ENCODE measurements around the gene ZGPAT. TPM values are rescaled to one million over a fixed set of nuclear protein-coding genes. Genes with fewer than 3 reads are reported as not detected.
A peak's percentile ranks its signal among the peaks of the same experiment; 100 is the strongest.

Gene ZGPAT
- total and polyA plus RNA-seq, 2 of the 4 experiments (the other 2 are of a cell fraction): 13.4 to 20.2 TPM

GRCh38 chr20:63741354-63741675, 33.5 kb downstream of the ZGPAT start:
- no TSS peak for BruUV-seq (replicated peaks)
- WGBS, 2 experiments (ENCODE audit: extremely low coverage in 2 of 2, insufficient read length in 1 of 2): 0% methylated on average over 1 of the region's 6 CpGs; no CpG with 5 or more reads in 1 of the 2 experiments

More at GRCh38 chr20:63741354-63741675, 33.5 kb downstream of the ZGPAT start:
- Histone ChIP-seq H3K9me1 (ENCODE audit: insufficient read depth, low read length) (no peaks in the 10 kb centered on the region), H4K8ac (ENCODE audit: low read depth in 2 of 2, low read length in 2 of 2) (peak overlapping the region; percentile 48 to 57; a peak in 3 of 4 replicates), H2BK20ac (ENCODE audit: low read depth, low read length) (no peak overlapping the region), H3K27me3 (ENCODE audit: control insufficient read depth, insufficient read depth, low read length) (no peaks in the 10 kb centered on the region), H3K27ac (ENCODE audit: insufficient read depth, low read length) (peak overlapping the region; percentile 62), H4K5ac (ENCODE audit: low read depth, low read length) (no peak overlapping the region), H2AFZ (replicated peaks; ENCODE audit: low read length, poor library complexity) (peak overlapping the region; percentile 82), H4K20me1 (ENCODE audit: insufficient read depth, low read length) (peaks cover 19% of the 10 kb centered on the region), H3K23ac (ENCODE audit: low read depth, low read length) (peak overlapping the region; percentile 41; the same call in 1 of the 2 replicates), H3K14ac (replicated peaks; ENCODE audit: low read depth, low read length) (peak overlapping the region; percentile 49), H2BK120ac (ENCODE audit: low read depth, low read length) (peak overlapping the region; percentile 18; the same call in 1 of the 2 replicates), H3K9me3 (ENCODE audit: control insufficient read depth, insufficient read depth, low read length) (no peaks in the 10 kb centered on the region), H3K4ac (ENCODE audit: low read depth, low read length) (peak overlapping the region; percentile 62), H2BK15ac (ENCODE audit: low read depth, low read length) (no peak overlapping the region), H3K4me2 (ENCODE audit: low read depth, low read length) (peak overlapping the region; percentile 55), H2AK9ac (replicated peaks; ENCODE audit: low read depth, low read length, poor library complexity) (peak overlapping the region; percentile 83), H3K9ac (ENCODE audit: low read depth, low read length) (peak overlapping the region; percentile 52), H2BK5ac (ENCODE audit: low read depth, low read length, poor library complexity, severe bottlenecking) (peak overlapping the region; percentile 63), H3K4me1 (ENCODE audit: control insufficient read depth, insufficient read depth, low read length) (peaks cover 10% of the 10 kb centered on the region), H3K4me3 (ENCODE audit: insufficient read depth, low read depth, low read length) (peak overlapping the region; percentile 16), H3K79me1 (ENCODE audit: low read depth in 1 of 2, low read length in 2 of 2) (peaks cover 4 to 9% of the 10 kb centered on the region in 2 experiments; a peak in 2 of 4 replicates), H3K36me3 (ENCODE audit: control insufficient read depth, insufficient read depth, low read length) (peaks cover 32% of the 10 kb centered on the region; the same call in 1 of the 2 replicates), H2AK5ac (ENCODE audit: low read depth, low read length) (peak overlapping the region; percentile 50), H3K56ac (ENCODE audit: extremely low read depth, insufficient read depth, low read length) (no peak overlapping the region), H4K91ac (ENCODE audit: insufficient read depth, low read depth, low read length) (peak overlapping the region; percentile 73), H3K18ac (ENCODE audit: low read depth, low read length) (no peak overlapping the region; the same call in 1 of the 2 replicates)
- no peak for TF ChIP-seq SMC3 (IDR thresholded peaks at IDR 0.05; ENCODE audit: low read depth, low read length)
- TF ChIP-seq BHLHE40 (IDR thresholded peaks at IDR 0.05; ENCODE audit: low read depth, low read length): no peak
- TF ChIP-seq POLR2A (IDR thresholded peaks at IDR 0.05; ENCODE audit: low read depth, low read length): no peak
- TF ChIP-seq CEBPB (IDR thresholded peaks at IDR 0.05; ENCODE audit: low read depth, low read length): no peak
- no peak for TF ChIP-seq RFX5 (IDR thresholded peaks at IDR 0.05; ENCODE audit: low read depth, low read length)
- no peak for TF ChIP-seq RAD21 (IDR thresholded peaks at IDR 0.05; ENCODE audit: low read length)
- TF ChIP-seq ELK1 (IDR thresholded peaks at IDR 0.05; ENCODE audit: borderline replicate concordance, low read depth, low read length): no peak
- TF ChIP-seq NFE2L2 (IDR thresholded peaks at IDR 0.05; ENCODE audit: low read depth, low read length): no peak
- no peak for TF ChIP-seq CHD1 (IDR thresholded peaks at IDR 0.05; ENCODE audit: low read depth, low read length)
- no peak for TF ChIP-seq MXI1 (IDR thresholded peaks at IDR 0.05; ENCODE audit: borderline replicate concordance, low read depth, low read length)
- no peak for TF ChIP-seq CTCF (conservative IDR thresholded peaks at IDR 0.05; ENCODE audit: low read depth, low read length)
- CTCF ChIA-PET: interaction anchor here (0.7 kb wide), 1 partner anchor 45 kb away, joined by 3 read pairs; no protein-coding TSS in a partner anchor
- POLR2A ChIA-PET (ENCODE audit: unreplicated experiment): no interaction called here
- DNase-seq (no peak), ATAC-seq (ENCODE audit: low read depth) (no peak)
- in situ Hi-C loops (cut with MboI; ENCODE audit: low sequenced_read_pairs) (no loop called here), intact Hi-C loops (cut with micrococcal nuclease) (no loop called here), dilution Hi-C loops (cut with HindIII; ENCODE audit: low sequenced_read_pairs, unreplicated experiment) (no loop called here)

Measured in IMR-90 (cell line).